ENCODE data around the gene CARD10. TPM values are rescaled to one million over a fixed set of nuclear protein-coding genes. Genes with fewer than 3 reads are reported as not detected.

The CARD10 gene
- polyA plus RNA-seq, 3 donors = 0.03 TPM; not detected in 2

GRCh38 chr22:37561212-37562048 is 42.2 kb upstream of the CARD10 start:
- Histone ChIP-seq H3K36me3 (replicated peaks in 1 of 2; ENCODE audit: control insufficient read depth in 1 of 2, insufficient read depth in 2 of 2, low read length in 2 of 2) (no peaks in the 10 kb centered on the region), H4K20me1 (ENCODE audit: insufficient read depth, low read length) (peaks cover 45% of the 10 kb centered on the region), H3K4me3 (replicated peaks in 1 of 3; ENCODE audit: low read depth in 2 of 3, low read length in 3 of 3) (peak overlapping the region; percentile 45 to 76 (median 47)), H3K4me1 (ENCODE audit: control insufficient read depth in 1 of 2, insufficient read depth in 2 of 2, low read length in 2 of 2) (peaks cover 47 to 73% of the 10 kb centered on the region in 2 donors), H3K9me3 (replicated peaks in 1 of 2; ENCODE audit: control insufficient read depth in 1 of 2, insufficient read depth in 1 of 2, low read length in 2 of 2) (no peaks in the 10 kb centered on the region), H3K79me2 (ENCODE audit: insufficient read depth, low read length) (peaks cover 6% of the 10 kb centered on the region), H3K27ac (ENCODE audit: low read depth in 1 of 2, low read length in 2 of 2) (peak overlapping the region in 1 of 2 donors; percentile 59), H3K9ac (ENCODE audit: insufficient read depth, low read length, poor library complexity, severe bottlenecking) (peak overlapping the region; percentile 72), H3K4me2 (replicated peaks; ENCODE audit: extremely low read depth, low read length, poor library complexity, severe bottlenecking) (peak overlapping the region; percentile 83), H3K27me3 (ENCODE audit: control insufficient read depth in 2 of 2, insufficient read depth in 2 of 2, low read length in 2 of 2) (peaks cover 2 to 47% of the 10 kb centered on the region in 2 donors), H2AFZ (ENCODE audit: insufficient read depth, low read depth, low read length, poor library complexity, severe bottlenecking) (peak overlapping the region; percentile 73)
- Mint-ChIP-seq H3K36me3 (peaks cover 20 to 24% of the 10 kb centered on the region in 2 donors), H3K4me1 (peaks cover 53% of the 10 kb centered on the region), H3K27ac (peak overlapping the region in 5 of 7 donors; percentile 15 to 86 (median 76)), H3K9me3 (peaks cover 0 to 16% (median 2%) of the 10 kb centered on the region in 7 donors), H3K27me3 (ENCODE audit: low read depth in 3 of 3) (peaks cover 56 to 75% (median 73%) of the 10 kb centered on the region in 3 donors), H3K4me3 (peak overlapping the region; percentile 83 to 84)
- peak; percentile 92 for TF ChIP-seq CTCF (IDR thresholded peaks at IDR 0.05)
- intact Hi-C loops (cut with micrococcal nuclease) = loop anchor here in 1 of 2 donors (5.0 kb wide), 1 partner anchor 36 kb away; no protein-coding TSS in a partner anchor
- DNase-seq = peak; percentile 67 to 81 (median 80)
- WGBS (ENCODE audit: insufficient coverage) = 2% methylated on average over 55 of the region's 56 CpGs

- peaks cover 59 to 75% (median 75%) of the 10 kb centered on the region in 3 donors for H3K27me3 Mint-ChIP-seq (ENCODE audit: low read depth in 3 of 3)
- H3K27ac Mint-ChIP-seq = peak overlapping the region in 3 of 7 donors; percentile 15 to 86 (median 85)
Measured at GRCh38 chr22:37560608-37561211, 41.5 kb upstream of the CARD10 start.

More at GRCh38 chr22:37560608-37561211, 41.5 kb upstream of the CARD10 start:
- intact Hi-C loops (cut with micrococcal nuclease) = loop anchor here in 1 of 2 donors (5.0 kb wide), 1 partner anchor 37 kb away; no protein-coding TSS in a partner anchor
- under 1% methylated on average over 51 of the region's 72 CpGs for WGBS (ENCODE audit: insufficient coverage)
- Histone ChIP-seq H3K9ac (ENCODE audit: insufficient read depth, low read length, poor library complexity, severe bottlenecking) (peak overlapping the region; percentile 72), H3K79me2 (ENCODE audit: insufficient read depth, low read length) (peaks cover 6% of the 10 kb centered on the region), H3K36me3 (replicated peaks in 1 of 2; ENCODE audit: control insufficient read depth in 1 of 2, insufficient read depth in 2 of 2, low read length in 2 of 2) (no peaks in the 10 kb centered on the region), H3K4me1 (ENCODE audit: control insufficient read depth in 1 of 2, insufficient read depth in 2 of 2, low read length in 2 of 2) (peaks cover 39 to 68% of the 10 kb centered on the region in 2 donors), H3K27ac (ENCODE audit: low read depth in 1 of 2, low read length in 2 of 2) (peak overlapping the region in 1 of 2 donors; percentile 59), H3K9me3 (replicated peaks in 1 of 2; ENCODE audit: control insufficient read depth in 1 of 2, insufficient read depth in 1 of 2, low read length in 2 of 2) (no peaks in the 10 kb centered on the region), H2AFZ (ENCODE audit: insufficient read depth, low read depth, low read length, poor library complexity, severe bottlenecking) (peak overlapping the region; percentile 73), H4K20me1 (ENCODE audit: insufficient read depth, low read length) (peaks cover 38% of the 10 kb centered on the region), H3K4me2 (replicated peaks; ENCODE audit: extremely low read depth, low read length, poor library complexity, severe bottlenecking) (peak overlapping the region; percentile 83), H3K4me3 (replicated peaks in 1 of 3; ENCODE audit: low read depth in 2 of 3, low read length in 3 of 3) (peak overlapping the region; percentile 45 to 76 (median 47)), H3K27me3 (ENCODE audit: control insufficient read depth in 2 of 2, insufficient read depth in 2 of 2, low read length in 2 of 2) (peaks cover 4 to 53% of the 10 kb centered on the region in 2 donors)
- peaks cover 0 to 16% (median 2%) of the 10 kb centered on the region in 7 donors for H3K9me3 Mint-ChIP-seq
- TF ChIP-seq CTCF (IDR thresholded peaks at IDR 0.05) = no peak
- H3K36me3 Mint-ChIP-seq = peaks cover 17 to 18% of the 10 kb centered on the region in 2 donors
- DNase-seq = no peak
- H3K4me3 Mint-ChIP-seq = peak overlapping the region; percentile 84 to 88
- peaks cover 46% of the 10 kb centered on the region for H3K4me1 Mint-ChIP-seq
